H1 (cell line): ENCODE measurements around the gene EFEMP1. TPM values are rescaled to one million over a fixed set of nuclear protein-coding genes. Genes with fewer than 3 reads are reported as not detected.

Experiments
- CTCF ChIA-PET: fragments of 300-600 bp; sonication (Branson Sonifier 250); formaldehyde crosslinking; loops from one replicate; lab custom pipeline; 2021; ENCODE audit not compliant: partially characterized antibody; lab: Charles Lee
- POLR2A ChIA-PET: fragments of 300-600 bp; sonication (Branson Sonifier 250); formaldehyde crosslinking; loops from one replicate; lab custom pipeline; 2021; ENCODE audit warnings: inconsistent platforms; ENCODE audit not compliant: partially characterized antibody; lab: Charles Lee
- DNase-seq, 2 experiments: peaks; one replicate each; pipeline versions ENCODE4 v3.0.0 to v3.0.0-alpha.2; 2010 to 2022; ENCODE audit warnings: low spot score in 2 of 2, low read depth in 1 of 2, mixed read lengths in 1 of 2
- FAIRE-seq: peaks from 2 replicates; lab custom pipeline; 2011; peaks lifted over from hg19 to GRCh38; lab: Jason Lieb, UNC
- H2AFZ ChIP-seq: 2 replicates; pipeline ENCODE4 v1.8.1; 2012; ENCODE audit warnings: low read length, inconsistent platforms
- H2AK5ac ChIP-seq: 2 replicates; pipeline ENCODE4 v1.6.1; 2013; ENCODE audit warnings: low read depth, low read length
- H2BK120ac ChIP-seq: replicated peaks from 2 replicates; pipeline ENCODE3; 2013; ENCODE audit warnings: low read depth, low read length, inconsistent platforms
- H2BK12ac ChIP-seq: 2 replicates; pipeline ENCODE4 v1.6.1; 2013; ENCODE audit warnings: low read depth, low read length
- H2BK15ac ChIP-seq: 2 replicates; pipeline ENCODE4 v1.6.1; 2013; ENCODE audit warnings: low read length
- H2BK20ac ChIP-seq: 2 replicates; pipeline ENCODE4 v1.6.1; 2013; ENCODE audit warnings: low read length
- H2BK5ac ChIP-seq: 2 replicates; pipeline ENCODE4 v1.6.1; 2013; ENCODE audit warnings: low read depth, low read length
- H3K14ac ChIP-seq: 2 replicates; pipeline ENCODE4 v1.6.1; 2013; ENCODE audit warnings: inconsistent platforms; ENCODE audit not compliant: insufficient read length
- H3K18ac ChIP-seq: 2 replicates; pipeline ENCODE4 v1.6.1; 2013; ENCODE audit warnings: low read length; ENCODE audit errors: extremely low read depth
- H3K23ac ChIP-seq: 2 replicates; pipeline ENCODE4 v1.6.1; 2013; ENCODE audit warnings: inconsistent platforms; ENCODE audit not compliant: insufficient read length
- H3K23me2 ChIP-seq: 2 replicates; pipeline ENCODE4 v1.6.1; 2013; ENCODE audit warnings: low read depth, low read length
- H3K27ac ChIP-seq: 2 replicates; pipeline ENCODE4 v1.6.1; 2011; ENCODE audit warnings: low read depth, low read length, inconsistent platforms
- H3K27me3 ChIP-seq, 4 experiments: replicated peaks in 1 of 4; 1 replicate in 1 of 4; 2 replicates in 3 of 4; pipeline versions ENCODE4 v1.6.1 to v1.8.1; 2011 to 2013; ENCODE audit warnings: low read length in 3 of 4, mild to moderate bottlenecking in 3 of 4, inconsistent platforms in 2 of 4, mixed read lengths in 2 of 4, moderate library complexity in 1 of 4; ENCODE audit not compliant: control insufficient read depth in 3 of 4, insufficient read depth in 3 of 4; ENCODE audit errors: extremely low read depth in 1 of 4
- H3K36me3 ChIP-seq, 4 experiments: 2 replicates each; pipeline versions ENCODE4 v1.6.1 to v1.8.1; 2011 to 2013; ENCODE audit warnings: mild to moderate bottlenecking in 4 of 4, low read length in 3 of 4, moderate library complexity in 2 of 4, control low read depth in 1 of 4, inconsistent platforms in 1 of 4; ENCODE audit not compliant: insufficient read depth in 4 of 4, control insufficient read depth in 2 of 4
- H3K4ac ChIP-seq: replicated peaks from 2 replicates; pipeline ENCODE3; 2013; ENCODE audit warnings: low read length, low read depth, mixed read lengths, inconsistent platforms; ENCODE audit not compliant: insufficient read length
- H3K4me1 ChIP-seq, 4 experiments: replicated peaks in 1 of 4; 1 replicate in 1 of 4; 2 replicates in 3 of 4; pipeline versions ENCODE4 v1.6.1 to v1.8.1; 2011 to 2013; ENCODE audit warnings: low read length in 3 of 4, inconsistent platforms in 2 of 4, mixed read lengths in 1 of 4; ENCODE audit not compliant: insufficient read depth in 4 of 4, control insufficient read depth in 3 of 4
- H3K4me2 ChIP-seq, 2 experiments: 2 replicates each; pipeline versions ENCODE4 v1.6.1 to v1.8.1; 2011 to 2013; ENCODE audit warnings: low read depth in 2 of 2, low read length in 2 of 2, control low read depth in 1 of 2, inconsistent platforms in 1 of 2, mild to moderate bottlenecking in 1 of 2; ENCODE audit not compliant: insufficient read depth in 1 of 2
- H3K4me3 ChIP-seq, 4 experiments: fragments of 200-600, 300-600 bp in 1 of 4; sonication (generic), shearing (Covaris generic), sonication (Bioruptor Twin) in 1 of 4; 2 replicates each; pipeline versions ENCODE4 v1.5.1 to v1.8.1; 2011 to 2016; ENCODE audit warnings: low read length in 4 of 4, low read depth in 3 of 4, control low read depth in 2 of 4, inconsistent platforms in 2 of 4, mild to moderate bottlenecking in 2 of 4, mixed read lengths in 1 of 4, moderate library complexity in 1 of 4; ENCODE audit not compliant: insufficient read depth in 2 of 4; ENCODE audit errors: extremely low read depth in 1 of 4
- H3K56ac ChIP-seq: replicated peaks from 2 replicates; pipeline ENCODE3; 2013; ENCODE audit warnings: low read depth, mild to moderate bottlenecking, mixed read lengths, low read length, inconsistent platforms; ENCODE audit not compliant: insufficient read length
- H3K79me1 ChIP-seq: 2 replicates; pipeline ENCODE4 v1.6.1; 2013; ENCODE audit warnings: low read depth, low read length, control low read depth
- H3K79me2 ChIP-seq, 2 experiments: 2 replicates each; pipeline versions ENCODE4 v1.6.1 to v1.8.1; 2012 to 2013; ENCODE audit warnings: low read length in 2 of 2, mild to moderate bottlenecking in 2 of 2, inconsistent platforms in 1 of 2; ENCODE audit not compliant: insufficient read depth in 2 of 2, control insufficient read depth in 1 of 2
- H3K9ac ChIP-seq, 4 experiments: replicated peaks in 1 of 4; 1 replicate in 1 of 4; 2 replicates in 3 of 4; pipeline versions ENCODE4 v1.6.1 to v1.8.1; 2011 to 2013; ENCODE audit warnings: low read depth in 3 of 4, low read length in 3 of 4, control low read depth in 2 of 4, mild to moderate bottlenecking in 2 of 4, moderate library complexity in 2 of 4, inconsistent platforms in 1 of 4; ENCODE audit errors: extremely low read depth in 1 of 4
- H3K9me3 ChIP-seq, 2 experiments: 2 replicates each; pipeline versions ENCODE4 v1.6.1 to v1.8.1; 2012 to 2013; ENCODE audit warnings: mild to moderate bottlenecking in 2 of 2, moderate library complexity in 2 of 2, control low read depth in 1 of 2, inconsistent platforms in 1 of 2, low read depth in 1 of 2, low read length in 1 of 2, mixed read lengths in 1 of 2; ENCODE audit not compliant: insufficient read depth in 2 of 2
- H4K20me1 ChIP-seq, 2 experiments: replicated peaks in 1 of 2; 2 replicates each; pipeline versions ENCODE3 to v1.8.1; 2011 to 2013; ENCODE audit warnings: inconsistent platforms in 2 of 2, low read length in 2 of 2, mild to moderate bottlenecking in 1 of 2; ENCODE audit not compliant: insufficient read depth in 2 of 2, control insufficient read depth in 1 of 2
- H4K5ac ChIP-seq: 2 replicates; pipeline ENCODE4 v1.6.1; 2013; ENCODE audit warnings: low read length, low read depth, mixed read lengths, inconsistent platforms; ENCODE audit not compliant: insufficient read length
- H4K8ac ChIP-seq: 2 replicates; pipeline ENCODE4 v1.8.0; 2013; ENCODE audit warnings: mild to moderate bottlenecking, moderate library complexity, low read length, inconsistent platforms; ENCODE audit not compliant: insufficient read depth; ENCODE audit errors: extremely low read depth
- H4K91ac ChIP-seq: replicated peaks from 2 replicates; pipeline ENCODE3; 2013; ENCODE audit warnings: low read length, mixed read lengths, inconsistent platforms; ENCODE audit not compliant: insufficient read length
- ASH2L ChIP-seq: fragments of 200-600, 300-600 bp; sonication (generic); IDR thresholded peaks from one replicate; pipeline ENCODE4 v1.7.1; 2017; ENCODE audit warnings: low read length
- RXRA ChIP-seq: IDR thresholded peaks from 2 replicates; pipeline ENCODE4 v1.6.1; 2011; ENCODE audit warnings: low read depth, mild to moderate bottlenecking, low read length, moderate library complexity; ENCODE audit not compliant: insufficient read depth
- SAP30 ChIP-seq: fragments of 300-600 bp; sonication (generic); IDR thresholded peaks from 2 replicates; pipeline ENCODE4 v1.7.1; 2012; ENCODE audit warnings: low read length, moderate library complexity, mild to moderate bottlenecking, inconsistent platforms; ENCODE audit not compliant: insufficient read depth, insufficient replicate concordance
- SIRT6 ChIP-seq: IDR thresholded peaks from one replicate; pipeline ENCODE4 v1.7.1; 2012; ENCODE audit warnings: low read length, inconsistent platforms
- SUZ12 ChIP-seq: fragments of 200-600 bp; sonication (generic); IDR thresholded peaks from 2 replicates; pipeline ENCODE4 v1.6.1; 2012; ENCODE audit warnings: mild to moderate bottlenecking, inconsistent platforms, low read length, moderate library complexity, mixed read lengths
- WGBS, 2 experiments: shearing (Covaris generic) in 1 of 2; methylation state at CpG; one replicate each; pipeline versions ENCODE4 v1.1.6 to v1.1.7; 2013 to 2015; ENCODE audit warnings: low lambda C conversion rate in 2 of 2, mixed read lengths in 2 of 2, inconsistent platforms in 1 of 2, low coverage in 1 of 2, missing lambda C conversion rate in 1 of 2; ENCODE audit not compliant: insufficient replicate concordance in 2 of 2, insufficient coverage in 1 of 2, insufficient read length in 1 of 2; ENCODE audit errors: extremely low coverage in 1 of 2, missing lambda C conversion rate in 1 of 2; 5-methylcytosine and 5-hydroxymethylcytosine counted together
- polyA plus RNA-seq, 7 experiments: library from polyadenylated mRNA; depleted of rRNA in 3 of 7; stranded (reverse) in 5 of 7; unstranded in 2 of 7; fragments of >200 nt in 5 of 7; fragments of 200-250 nt in 2 of 7; gene quantifications; 1 replicate in 5 of 7; 2 replicates in 1 of 7; 4 replicates in 1 of 7; pipeline versions ENCODE4 v1.2.1 to v1.2.3, GENCODE V29; 2011 to 2013; ENCODE audit warnings: missing spikeins in 2 of 7, mixed read lengths in 2 of 7
- total RNA-seq: library from RNA; stranded (reverse); fragmentation: NEBNext Ultra II Directional; extraction: Animal tissue kit (Norgen Biotek cat#: 25700); gene quantifications from 2 replicates; pipeline ENCODE4 v1.2.1, GENCODE V29; 2021
- TF ChIP-seq, protein P1 (sequence below): IDR thresholded peaks from 2 replicates; pipeline ENCODE4 v1.6.1; 2012; ENCODE audit warnings: low read length, inconsistent platforms

The EFEMP1 gene
- total and polyA plus RNA-seq, 2 of the 8 experiments (the other 6 are each of a cell fraction or from before 2014, with no cell fraction given), result 15.5 to 19.7 TPM

DNA sequence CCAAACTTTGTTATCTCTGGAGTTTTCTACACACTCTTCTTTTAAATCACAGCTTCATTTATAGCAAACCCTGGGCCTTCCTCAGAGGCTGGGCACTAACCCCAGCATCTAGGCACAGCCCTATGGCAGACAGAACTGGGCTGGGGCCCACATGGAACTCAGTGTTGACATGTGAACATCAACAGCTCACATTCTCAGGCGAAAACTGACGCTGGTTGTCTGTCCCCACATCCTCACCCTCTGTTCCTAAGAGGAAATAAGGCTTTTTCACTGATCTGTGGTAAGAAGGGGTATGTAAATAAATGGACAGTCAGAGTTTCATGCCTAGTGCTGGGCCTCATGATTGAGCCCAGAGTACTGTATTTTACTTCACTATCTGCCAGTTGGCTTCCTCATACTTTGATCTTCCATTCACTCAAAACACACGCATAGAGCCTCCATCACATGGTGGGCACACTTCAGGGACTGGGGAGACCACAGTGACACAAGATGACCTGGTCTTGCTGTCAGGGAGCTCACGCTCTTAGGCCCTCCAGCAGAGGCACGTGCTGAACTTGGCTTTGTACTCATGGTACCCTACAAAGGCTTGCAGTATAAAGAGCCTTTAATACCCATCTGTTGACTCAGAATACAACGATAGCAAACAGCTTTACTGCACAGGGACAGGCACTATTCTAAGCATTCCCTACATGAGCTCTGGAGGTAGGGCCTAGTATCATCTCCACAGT lies 43.0 kb downstream of the EFEMP1 start:
- Histone ChIP-seq H3K4me3 (no peak overlapping the region), H3K4me2 (no peak overlapping the region), H4K20me1 (no peaks in the 10 kb centered on the region), H4K5ac (no peak overlapping the region), H3K4ac (no peak overlapping the region), H4K8ac (no peak overlapping the region), H3K4me1 (no peaks in the 10 kb centered on the region), H2BK5ac (no peak overlapping the region), H3K23me2 (no peaks in the 10 kb centered on the region), H4K91ac (no peak overlapping the region), H3K23ac (no peak overlapping the region), H2BK120ac (no peak overlapping the region), H3K36me3 (no peaks in the 10 kb centered on the region), H3K27ac (no peak overlapping the region), H3K27me3 (no peaks in the 10 kb centered on the region), H2BK20ac (no peak overlapping the region), H3K9me3 (no peaks in the 10 kb centered on the region), H3K9ac (no peak overlapping the region), H3K79me1 (no peaks in the 10 kb centered on the region; the same call in 1 of the 2 replicates), H3K79me2 (no peaks in the 10 kb centered on the region), H2AK5ac (no peak overlapping the region), H2BK12ac (no peak overlapping the region), H2AFZ (no peak overlapping the region), H3K14ac (no peak overlapping the region), H3K18ac (no peak overlapping the region), H3K56ac (no peak overlapping the region), H2BK15ac (no peak overlapping the region)
- TF ChIP-seq SAP30 (no peak), SUZ12 (no peak), ASH2L (no peak), SIRT6 (no peak), RXRA (no peak)
- TF ChIP-seq, protein P1, sequence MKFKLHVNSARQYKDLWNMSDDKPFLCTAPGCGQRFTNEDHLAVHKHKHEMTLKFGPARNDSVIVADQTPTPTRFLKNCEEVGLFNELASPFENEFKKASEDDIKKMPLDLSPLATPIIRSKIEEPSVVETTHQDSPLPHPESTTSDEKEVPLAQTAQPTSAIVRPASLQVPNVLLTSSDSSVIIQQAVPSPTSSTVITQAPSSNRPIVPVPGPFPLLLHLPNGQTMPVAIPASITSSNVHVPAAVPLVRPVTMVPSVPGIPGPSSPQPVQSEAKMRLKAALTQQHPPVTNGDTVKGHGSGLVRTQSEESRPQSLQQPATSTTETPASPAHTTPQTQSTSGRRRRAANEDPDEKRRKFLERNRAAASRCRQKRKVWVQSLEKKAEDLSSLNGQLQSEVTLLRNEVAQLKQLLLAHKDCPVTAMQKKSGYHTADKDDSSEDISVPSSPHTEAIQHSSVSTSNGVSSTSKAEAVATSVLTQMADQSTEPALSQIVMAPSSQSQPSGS, result no peak
- POLR2A ChIA-PET, result interaction anchor here (0.5 kb wide), 1 partner anchor 65 kb away, joined by 3 read pairs; no protein-coding TSS in a partner anchor
- DNase-seq, result no peak
- CTCF ChIA-PET, result interaction anchor here (0.7 kb wide), 1 partner anchor 42 kb away, joined by 3 read pairs; no protein-coding TSS in a partner anchor
- WGBS, 2 experiments, result 95% methylated on average over 6 of the region's 6 CpGs; no CpG with 5 or more reads in 1 of the 2 experiments
- FAIRE-seq, result no peak
